ENCODE results near the gene OR8A1. TPM values are rescaled to one million over a fixed set of nuclear protein-coding genes. Genes with fewer than 3 reads are reported as not detected.

OR8A1 gene
- total RNA-seq, 2 donors from 2014 or later, result not detected

DNA sequence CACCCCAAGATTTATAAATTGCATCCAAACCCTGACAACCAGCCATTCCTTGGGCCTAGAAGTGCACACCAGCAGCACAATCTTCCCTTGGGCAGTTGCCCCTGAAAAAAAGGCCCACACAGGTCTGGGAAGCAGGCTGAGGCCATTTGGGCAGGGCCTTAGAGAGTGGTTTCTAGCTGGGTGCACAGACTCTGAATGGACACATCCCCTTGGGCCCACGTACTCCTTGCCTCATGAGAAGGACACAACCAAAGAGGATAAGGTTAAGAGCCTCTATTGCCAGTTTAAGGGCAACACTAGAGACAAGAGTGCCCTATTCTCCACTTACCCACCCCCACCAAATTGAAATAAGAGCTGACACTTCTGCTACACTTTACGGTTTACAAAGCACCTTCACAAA, 40.5 kb downstream of the OR8A1 start:
- H3K4me3 ChIP-seq, result no peak overlapping the region
- H3K9me3 ChIP-seq, result no peaks in the 10 kb centered on the region
- no peaks in the 10 kb centered on the region for H3K36me3 ChIP-seq
- no peaks in the 10 kb centered on the region for H3K4me1 ChIP-seq (replicated peaks)
- no peak for DNase-seq (ENCODE audit: low spot score)
- H3K27me3 ChIP-seq (replicated peaks; ENCODE audit: insufficient read depth), result no peaks in the 10 kb centered on the region
- intact Hi-C loops (cut with DNase I), result no loop called here
- WGBS, result 86% methylated on average over 2 of the region's 2 CpGs
- H3K27ac ChIP-seq, result no peak overlapping the region
- TF ChIP-seq POLR2AphosphoS5 (IDR thresholded peaks at IDR 0.05) (no peak), POLR2A (IDR thresholded peaks at IDR 0.05) (no peak)
- TF ChIP-seq, protein P1, sequence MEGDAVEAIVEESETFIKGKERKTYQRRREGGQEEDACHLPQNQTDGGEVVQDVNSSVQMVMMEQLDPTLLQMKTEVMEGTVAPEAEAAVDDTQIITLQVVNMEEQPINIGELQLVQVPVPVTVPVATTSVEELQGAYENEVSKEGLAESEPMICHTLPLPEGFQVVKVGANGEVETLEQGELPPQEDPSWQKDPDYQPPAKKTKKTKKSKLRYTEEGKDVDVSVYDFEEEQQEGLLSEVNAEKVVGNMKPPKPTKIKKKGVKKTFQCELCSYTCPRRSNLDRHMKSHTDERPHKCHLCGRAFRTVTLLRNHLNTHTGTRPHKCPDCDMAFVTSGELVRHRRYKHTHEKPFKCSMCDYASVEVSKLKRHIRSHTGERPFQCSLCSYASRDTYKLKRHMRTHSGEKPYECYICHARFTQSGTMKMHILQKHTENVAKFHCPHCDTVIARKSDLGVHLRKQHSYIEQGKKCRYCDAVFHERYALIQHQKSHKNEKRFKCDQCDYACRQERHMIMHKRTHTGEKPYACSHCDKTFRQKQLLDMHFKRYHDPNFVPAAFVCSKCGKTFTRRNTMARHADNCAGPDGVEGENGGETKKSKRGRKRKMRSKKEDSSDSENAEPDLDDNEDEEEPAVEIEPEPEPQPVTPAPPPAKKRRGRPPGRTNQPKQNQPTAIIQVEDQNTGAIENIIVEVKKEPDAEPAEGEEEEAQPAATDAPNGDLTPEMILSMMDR (IDR thresholded peaks at IDR 0.05), result no peak

DNA sequence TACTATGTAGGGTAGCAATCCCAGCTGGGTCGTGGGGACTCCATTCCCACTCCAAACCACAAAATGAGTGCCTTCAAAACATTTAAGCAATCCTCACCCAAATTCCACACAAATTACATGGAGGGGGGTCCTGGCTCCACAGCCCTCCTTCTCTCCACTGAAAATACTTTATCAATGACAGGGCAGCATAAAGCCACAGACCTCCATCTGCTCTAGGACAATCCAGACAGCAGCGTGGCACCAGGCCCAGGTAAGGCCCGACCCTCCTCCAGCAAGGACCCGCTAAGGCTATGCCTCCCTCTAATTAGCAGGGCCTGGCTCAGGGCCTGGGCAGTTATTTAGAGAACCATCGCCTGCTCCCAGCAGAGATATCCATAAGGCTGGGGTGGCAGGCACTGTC, 41.3 kb downstream of the OR8A1 start, which contains the start of gene PANX3:
PANX3 (plus strand) TSS at position 365 of the 400 bp plus-strand sequence. CDS start 129 bp downstream, outside the sequence.
- TF ChIP-seq, protein P1 (IDR thresholded peaks at IDR 0.05), result no peak
- TF ChIP-seq POLR2AphosphoS5 (IDR thresholded peaks at IDR 0.05), result no peak
- TF ChIP-seq POLR2A (IDR thresholded peaks at IDR 0.05), result no peak
- intact Hi-C loops (cut with DNase I), result no loop called here
- no peak within 1 kb of the TSS for H3K27ac ChIP-seq
- no peak within 1 kb of the TSS for H3K4me3 ChIP-seq
- 63% methylated on average over 5 of the region's 5 CpGs for WGBS
- H3K27me3 ChIP-seq (replicated peaks; ENCODE audit: insufficient read depth), result no peaks in the 10 kb centered on the region
- H3K4me1 ChIP-seq (replicated peaks), result no peaks in the 10 kb centered on the region
- H3K36me3 ChIP-seq, result no peaks in the 10 kb centered on the region
- H3K9me3 ChIP-seq, result no peaks in the 10 kb centered on the region
- DNase-seq (ENCODE audit: low spot score), result no peak

DNA sequence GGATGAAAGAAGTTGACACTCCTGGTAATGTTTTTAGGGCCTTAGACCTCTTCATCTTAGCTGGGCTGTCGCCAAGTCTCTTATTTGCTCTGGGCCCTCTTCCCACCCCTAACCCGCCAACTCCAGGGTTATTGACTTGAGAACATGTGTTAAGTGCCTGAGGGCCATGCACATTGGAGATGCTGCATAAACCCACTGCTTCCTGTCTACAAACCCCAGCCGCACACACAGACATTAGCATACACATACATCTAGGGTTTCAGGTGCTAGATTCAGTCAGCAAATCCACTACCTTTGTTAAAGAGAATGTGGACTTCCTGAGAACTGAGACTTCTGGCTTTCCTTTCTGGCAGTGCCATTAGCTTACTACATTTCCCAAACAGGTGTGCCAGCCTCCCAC, 42.2 kb downstream of the OR8A1 start:
- intact Hi-C loops (cut with DNase I), result no loop called here
- WGBS, result 39% methylated on average over 3 of the region's 3 CpGs
- no peak overlapping the region for H3K27ac ChIP-seq
- no peak overlapping the region for H3K4me3 ChIP-seq
- DNase-seq (ENCODE audit: low spot score), result no peak
- no peaks in the 10 kb centered on the region for H3K9me3 ChIP-seq
- H3K4me1 ChIP-seq (replicated peaks), result no peaks in the 10 kb centered on the region
- no peaks in the 10 kb centered on the region for H3K27me3 ChIP-seq (replicated peaks; ENCODE audit: insufficient read depth)
- TF ChIP-seq, protein P1 (IDR thresholded peaks at IDR 0.05), result no peak
- TF ChIP-seq POLR2A (IDR thresholded peaks at IDR 0.05), result no peak
- no peak for TF ChIP-seq POLR2AphosphoS5 (IDR thresholded peaks at IDR 0.05)
- no peaks in the 10 kb centered on the region for H3K36me3 ChIP-seq

DNA sequence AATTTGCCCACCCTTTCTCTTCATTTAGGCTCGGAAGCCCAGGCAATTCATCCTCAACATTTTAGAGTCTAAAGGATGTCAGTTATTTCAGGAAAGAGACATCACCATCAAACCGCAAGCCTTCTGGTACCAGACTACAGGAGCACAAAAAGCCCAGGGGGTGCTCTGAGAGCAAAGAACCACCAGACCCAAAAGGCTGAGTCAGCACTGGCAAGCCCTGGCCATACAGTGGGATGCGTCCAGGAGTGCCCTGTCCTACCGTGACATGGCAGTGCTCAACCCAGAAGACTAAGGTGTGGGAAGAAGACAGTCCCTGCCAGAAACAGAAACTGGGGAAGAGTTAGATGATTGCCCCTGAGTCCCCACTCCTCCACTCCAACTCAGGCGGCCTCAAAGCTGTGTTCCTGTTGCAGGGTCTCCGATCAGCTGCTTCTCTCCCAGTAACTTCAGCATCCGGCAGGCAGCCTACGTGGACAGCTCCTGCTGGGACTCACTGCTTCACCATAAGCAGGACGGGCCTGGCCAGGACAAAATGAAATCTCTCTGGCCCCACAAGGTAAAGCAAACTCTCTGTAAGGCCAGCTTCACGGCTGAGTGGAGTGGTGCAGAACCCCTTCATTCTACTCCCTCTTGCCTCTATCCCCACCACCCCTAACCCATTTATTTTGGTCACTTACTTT, 42.9 kb downstream of the OR8A1 start:
- no peak for DNase-seq (ENCODE audit: low spot score)
- H3K36me3 ChIP-seq, result no peaks in the 10 kb centered on the region

More for the DNA sequence above, 42.9 kb downstream of the OR8A1 start:
- intact Hi-C loops (cut with DNase I), result no loop called here
- Histone ChIP-seq H3K27ac (no peak overlapping the region), H3K4me3 (no peak overlapping the region), H3K9me3 (no peaks in the 10 kb centered on the region), H3K4me1 (replicated peaks) (no peaks in the 10 kb centered on the region), H3K27me3 (replicated peaks; ENCODE audit: insufficient read depth) (no peaks in the 10 kb centered on the region)
- 50% methylated on average over 10 of the region's 10 CpGs for WGBS
- TF ChIP-seq POLR2AphosphoS5 (IDR thresholded peaks at IDR 0.05) (no peak), POLR2A (IDR thresholded peaks at IDR 0.05) (no peak)
- TF ChIP-seq, protein P1 (IDR thresholded peaks at IDR 0.05), result no peak

Measured in prostate gland (tissue), 2 donors.